Sigmoid colon (tissue), 4 donors: ENCODE results near the gene EXOC3L1.

Experiments
- CTCF ChIP-seq, 4 experiments: fragments of 450-650 bp in 3 of 4; fragments of 200-600 bp in 1 of 4; IDR thresholded peaks; one replicate each; pipeline ENCODE4 v1.5.1; 2016 to 2019; ENCODE audit warnings: antibody characterized with exemption in 4 of 4, mild to moderate bottlenecking in 3 of 4, moderate library complexity in 2 of 4
- POLR2A ChIP-seq, 2 donors: fragments of 450-650 bp; IDR thresholded peaks; one replicate each; pipeline ENCODE4 v1.6.1; 2016; ENCODE audit warnings: antibody characterized with exemption in 2 of 2, mild to moderate bottlenecking in 2 of 2, moderate library complexity in 2 of 2
- POLR2AphosphoS5 ChIP-seq, 4 donors: sonication (generic); formaldehyde crosslinking; IDR thresholded peaks; one replicate each; pipeline ENCODE4 v1.6.1; 2017; ENCODE audit warnings: antibody characterized with exemption in 4 of 4

DNA sequence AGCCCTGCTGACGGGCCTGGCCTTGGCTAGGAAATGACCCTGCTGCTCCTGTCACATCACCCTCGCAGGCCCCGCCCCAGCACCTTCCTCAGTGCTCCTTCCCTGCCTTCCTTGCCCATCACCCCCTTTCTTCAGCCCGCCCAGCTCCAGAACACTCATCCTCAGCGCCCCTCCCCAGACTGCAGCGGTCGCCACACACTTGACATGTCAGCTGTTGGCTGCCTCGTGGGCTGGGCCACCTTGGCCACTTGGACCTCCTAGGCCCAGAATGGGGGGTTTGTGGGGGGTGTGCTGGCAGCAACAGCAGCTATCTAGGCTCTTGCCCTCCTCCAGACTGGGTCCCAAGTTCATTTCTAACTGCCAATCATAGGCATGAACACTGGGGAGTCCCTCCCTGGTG is 19.6 kb upstream of the EXOC3L1 start:
- TF ChIP-seq CTCF (IDR thresholded peaks at IDR 0.05) (no peak), POLR2A (IDR thresholded peaks at IDR 0.05) (no peak), POLR2AphosphoS5 (IDR thresholded peaks at IDR 0.05) (no peak)
